Astrocyte of the cerebellum (primary cell): ENCODE results near the gene C3orf70.
"Not testable (repeated sequence)": the region's sequence is repeated elsewhere in the genome, so short reads cannot be mapped to it uniquely, and the experiment has no call there.

ENCODE experiments used
- DNase-seq: peaks from one replicate; pipeline ENCODE4 v3.0.0-alpha.2; 2011; ENCODE audit warnings: low read depth
- H3K4me3 ChIP-seq: 2 replicates; pipeline ENCODE4 v1.5.1; 2011; ENCODE audit warnings: mild to moderate bottlenecking, low read depth, low read length, moderate library complexity
- in situ Hi-C: cut with HindIII; loops from 2 replicates; pipeline ENCODE4 v1.10.0; 2017; ENCODE audit warnings: low sequenced_read_pairs
- TF ChIP-seq, protein P1 (sequence below): IDR thresholded peaks from 2 replicates; pipeline ENCODE4 v1.5.1; 2012; ENCODE audit warnings: low read length, low read depth, moderate library complexity, mild to moderate bottlenecking; ENCODE audit errors: missing control alignments

C3orf70 gene

DNA sequence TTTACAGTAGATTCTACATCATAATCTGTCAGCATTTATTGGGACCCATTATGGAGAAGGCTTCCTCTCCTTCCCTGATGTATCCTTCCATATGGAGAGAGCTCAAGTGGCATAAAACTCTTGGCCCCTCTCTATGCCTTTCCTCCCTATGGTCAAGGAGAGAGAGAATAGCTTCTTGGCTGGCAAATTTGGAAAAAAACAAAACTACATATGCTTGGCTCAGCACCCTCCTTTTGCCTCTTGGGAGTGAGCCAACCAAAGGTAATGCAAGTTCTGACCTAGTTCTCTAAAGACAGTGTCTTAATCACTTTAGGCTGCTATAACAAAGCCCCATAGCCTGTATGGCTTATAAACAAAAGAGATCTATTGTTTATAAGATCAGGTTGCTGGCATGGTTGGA lies 37.5 kb downstream of the C3orf70 start:
- TF ChIP-seq, protein P1, sequence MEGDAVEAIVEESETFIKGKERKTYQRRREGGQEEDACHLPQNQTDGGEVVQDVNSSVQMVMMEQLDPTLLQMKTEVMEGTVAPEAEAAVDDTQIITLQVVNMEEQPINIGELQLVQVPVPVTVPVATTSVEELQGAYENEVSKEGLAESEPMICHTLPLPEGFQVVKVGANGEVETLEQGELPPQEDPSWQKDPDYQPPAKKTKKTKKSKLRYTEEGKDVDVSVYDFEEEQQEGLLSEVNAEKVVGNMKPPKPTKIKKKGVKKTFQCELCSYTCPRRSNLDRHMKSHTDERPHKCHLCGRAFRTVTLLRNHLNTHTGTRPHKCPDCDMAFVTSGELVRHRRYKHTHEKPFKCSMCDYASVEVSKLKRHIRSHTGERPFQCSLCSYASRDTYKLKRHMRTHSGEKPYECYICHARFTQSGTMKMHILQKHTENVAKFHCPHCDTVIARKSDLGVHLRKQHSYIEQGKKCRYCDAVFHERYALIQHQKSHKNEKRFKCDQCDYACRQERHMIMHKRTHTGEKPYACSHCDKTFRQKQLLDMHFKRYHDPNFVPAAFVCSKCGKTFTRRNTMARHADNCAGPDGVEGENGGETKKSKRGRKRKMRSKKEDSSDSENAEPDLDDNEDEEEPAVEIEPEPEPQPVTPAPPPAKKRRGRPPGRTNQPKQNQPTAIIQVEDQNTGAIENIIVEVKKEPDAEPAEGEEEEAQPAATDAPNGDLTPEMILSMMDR: no peak
- no peak for DNase-seq
- in situ Hi-C loops: no loop called here
- no peak overlapping the region for H3K4me3 ChIP-seq

GRCh38 chr3:185114756-185115155 lies 38.1 kb downstream of the C3orf70 start:
- in situ Hi-C loops: no loop called here
- H3K4me3 ChIP-seq: no peak overlapping the region
- no peak for DNase-seq
- TF ChIP-seq, protein P1: no peak

- TF ChIP-seq, protein P1: no peak
- in situ Hi-C loops: no loop called here
- no peak for DNase-seq
These were observed 40.7 kb downstream of the C3orf70 start for GRCh38 chr3:185112186-185112585.

GRCh38 chr3:185109012-185109411 lies 43.8 kb downstream of the C3orf70 start:
- in situ Hi-C loops, H3K4me3 ChIP-seq, DNase-seq: not testable (repeated sequence)

More at GRCh38 chr3:185112186-185112585, 40.7 kb downstream of the C3orf70 start:
- H3K4me3 ChIP-seq: no peak overlapping the region

GRCh38 chr3:185106256-185106890 lies 46.5 kb downstream of the C3orf70 start:
- H3K4me3 ChIP-seq, in situ Hi-C loops, DNase-seq: not testable (repeated sequence)

DNA sequence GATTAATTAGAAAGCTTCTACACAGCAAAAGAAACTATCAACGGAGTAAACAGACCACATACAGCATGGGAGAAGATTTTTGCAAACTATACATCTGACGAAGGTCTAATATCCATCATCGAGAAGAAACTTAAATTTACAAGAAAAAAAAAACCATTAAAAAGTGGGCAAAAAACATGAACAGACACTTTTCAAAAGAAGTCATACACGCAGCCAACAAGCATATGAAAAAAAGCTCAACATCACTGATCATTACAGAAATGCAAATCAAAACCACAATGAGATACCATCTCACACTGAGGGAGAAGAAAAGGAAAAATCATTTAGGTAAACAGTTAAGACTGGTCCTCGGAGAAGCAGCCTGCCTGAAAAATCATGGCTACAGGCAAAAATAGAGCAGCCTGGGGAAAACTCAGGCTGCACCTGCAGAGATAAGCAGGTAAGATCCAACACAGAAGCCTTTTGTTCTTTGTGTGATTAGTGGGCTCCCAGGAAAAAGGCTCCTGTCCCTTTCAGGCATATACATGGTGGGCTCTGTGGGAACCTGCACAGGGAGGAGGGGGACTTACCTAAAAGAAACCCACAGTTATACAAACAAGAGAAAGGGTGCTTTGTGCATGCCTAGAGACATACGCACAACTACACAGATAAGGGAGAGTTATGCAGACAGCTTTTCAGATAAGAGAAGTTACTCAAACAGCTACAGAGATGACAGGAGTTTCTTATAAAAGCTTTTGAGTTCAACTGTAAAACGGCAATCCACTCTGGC lies 49.3 kb downstream of the C3orf70 start:
- DNase-seq: no peak
- TF ChIP-seq, protein P1: no peak
- in situ Hi-C loops: no loop called here
- no peak overlapping the region for H3K4me3 ChIP-seq

DNA sequence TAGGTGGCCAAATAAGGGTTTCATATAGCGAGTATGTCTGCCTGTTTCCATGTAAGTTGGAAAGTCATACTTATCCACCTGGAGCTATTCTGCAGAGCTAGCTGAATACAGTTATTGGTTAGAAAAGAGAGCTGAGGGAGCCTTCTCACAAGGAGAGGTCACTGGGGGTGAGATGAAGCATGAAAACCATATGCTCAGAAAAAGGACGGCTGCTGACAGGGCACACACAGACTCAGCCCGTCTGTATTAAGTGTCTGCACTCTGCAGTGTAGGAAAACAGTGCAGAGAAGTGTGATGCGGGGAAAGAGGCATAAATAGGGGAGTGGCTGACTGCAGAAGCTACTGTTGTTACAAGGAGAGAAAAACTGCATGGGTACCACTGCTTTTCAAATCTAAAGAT lies 58.2 kb downstream of the C3orf70 start:
- DNase-seq: no peak
- TF ChIP-seq, protein P1: no peak
- no peak overlapping the region for H3K4me3 ChIP-seq
- in situ Hi-C loops: loop anchor here (5.0 kb wide), 1 partner anchor 53 kb away; no protein-coding TSS in a partner anchor
